ENCODE measurements around the gene WNT9B.

Gene WNT9B

GRCh38 chr17:46851029-46851741 is at the start of gene WNT9B:
TSS of gene WNT9B (plus strand) at chr17:46851583. CDS start at chr17:46851639, 56 bp downstream.
- DNase-seq (ENCODE audit: low spot score), result no peak

- DNase-seq (ENCODE audit: low spot score), result no peak
Observed at GRCh38 chr17:46802800-46803199, 48.6 kb upstream of the WNT9B start.

GRCh38 chr17:46803544-46803943 is 47.8 kb upstream of the WNT9B start:
- no peak for DNase-seq (ENCODE audit: low spot score)

- no peak for DNase-seq (ENCODE audit: low spot score)
Observed at GRCh38 chr17:46805771-46806170, 45.6 kb upstream of the WNT9B start.

- no peak for DNase-seq (ENCODE audit: low spot score)
Observed at GRCh38 chr17:46809110-46809571, 42.2 kb upstream of the WNT9B start.

- DNase-seq (ENCODE audit: low spot score), result no peak
Observed at GRCh38 chr17:46810837-46811236, 40.5 kb upstream of the WNT9B start.

- DNase-seq (ENCODE audit: low spot score), result no peak
Observed at GRCh38 chr17:46811978-46812583, 39.3 kb upstream of the WNT9B start.

GRCh38 chr17:46812624-46813318 is 38.6 kb upstream of the WNT9B start:
- no peak for DNase-seq (ENCODE audit: low spot score)

GRCh38 chr17:46813920-46814319 is 37.5 kb upstream of the WNT9B start:
- no peak for DNase-seq (ENCODE audit: low spot score)

- DNase-seq (ENCODE audit: low spot score), result no peak
Observed at GRCh38 chr17:46814446-46814845, 36.9 kb upstream of the WNT9B start.

GRCh38 chr17:46815474-46816353 is 35.7 kb upstream of the WNT9B start:
- DNase-seq (ENCODE audit: low spot score), result no peak

- no peak for DNase-seq (ENCODE audit: low spot score)
Observed at GRCh38 chr17:46817151-46817900, 34.1 kb upstream of the WNT9B start.

- no peak for DNase-seq (ENCODE audit: low spot score)
Observed at GRCh38 chr17:46817901-46818209, 33.5 kb upstream of the WNT9B start.

- DNase-seq (ENCODE audit: low spot score), result no peak
Observed at GRCh38 chr17:46818316-46818928, 33.0 kb upstream of the WNT9B start, which contains the start of gene WNT3. TSS of gene WNT3 (minus strand) at chr17:46818692. CDS start at chr17:46818597, 95 bp downstream.

GRCh38 chr17:46818929-46819859 is 32.2 kb upstream of the WNT9B start:
- no peak for DNase-seq (ENCODE audit: low spot score)

GRCh38 chr17:46819906-46820351 is 31.5 kb upstream of the WNT9B start:
- DNase-seq (ENCODE audit: low spot score), result no peak

GRCh38 chr17:46820592-46821450 is 30.6 kb upstream of the WNT9B start:
- no peak for DNase-seq (ENCODE audit: low spot score)

GRCh38 chr17:46821482-46822387 is 29.6 kb upstream of the WNT9B start:
- DNase-seq (ENCODE audit: low spot score), result no peak

Measured in hematopoietic multipotent progenitor cell treated with erythropoietin and hydrocortisone succinate and interleukin-3 and kit ligand, for 15 days (in vitro differentiated cells).